Fibroblast of pulmonary artery (primary cell): ENCODE measurements around the gene DOCK9.

Experiments used
- DNase-seq: peaks from one replicate; pipeline ENCODE4 v3.0.0-alpha.2; 2010; ENCODE audit warnings: low read depth
- H3K4me3 ChIP-seq: replicated peaks from 2 replicates; pipeline ENCODE4 v1.5.1; 2011; ENCODE audit warnings: low read depth, mild to moderate bottlenecking, control low read depth, low read length, moderate library complexity
- TF ChIP-seq, protein P1 (sequence below): IDR thresholded peaks from 2 replicates; pipeline ENCODE4 v1.5.1; 2011; ENCODE audit warnings: mild to moderate bottlenecking, control low read depth, low read length, inconsistent platforms; ENCODE audit errors: missing control alignments

Gene DOCK9

DNA sequence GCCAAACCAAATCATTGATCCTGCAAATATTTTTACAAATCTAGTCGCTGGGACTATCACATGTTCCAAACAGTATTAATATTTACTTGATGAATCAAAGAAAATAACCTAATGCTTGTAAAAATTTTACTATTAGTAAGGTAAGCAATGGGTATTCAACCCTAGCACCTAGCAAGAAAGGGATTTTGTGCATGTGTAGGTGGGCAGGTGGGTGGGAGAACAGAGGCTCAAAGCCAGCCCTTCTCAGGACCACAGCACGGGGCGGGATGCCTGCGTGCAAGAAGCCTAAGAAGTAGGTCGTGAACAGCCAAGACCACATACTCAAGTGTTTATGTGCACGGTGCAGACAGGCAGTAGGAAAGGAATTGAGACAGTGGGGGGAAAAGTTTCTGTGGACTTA is 26.6 kb downstream of the DOCK9 start:
- TF ChIP-seq, protein P1, sequence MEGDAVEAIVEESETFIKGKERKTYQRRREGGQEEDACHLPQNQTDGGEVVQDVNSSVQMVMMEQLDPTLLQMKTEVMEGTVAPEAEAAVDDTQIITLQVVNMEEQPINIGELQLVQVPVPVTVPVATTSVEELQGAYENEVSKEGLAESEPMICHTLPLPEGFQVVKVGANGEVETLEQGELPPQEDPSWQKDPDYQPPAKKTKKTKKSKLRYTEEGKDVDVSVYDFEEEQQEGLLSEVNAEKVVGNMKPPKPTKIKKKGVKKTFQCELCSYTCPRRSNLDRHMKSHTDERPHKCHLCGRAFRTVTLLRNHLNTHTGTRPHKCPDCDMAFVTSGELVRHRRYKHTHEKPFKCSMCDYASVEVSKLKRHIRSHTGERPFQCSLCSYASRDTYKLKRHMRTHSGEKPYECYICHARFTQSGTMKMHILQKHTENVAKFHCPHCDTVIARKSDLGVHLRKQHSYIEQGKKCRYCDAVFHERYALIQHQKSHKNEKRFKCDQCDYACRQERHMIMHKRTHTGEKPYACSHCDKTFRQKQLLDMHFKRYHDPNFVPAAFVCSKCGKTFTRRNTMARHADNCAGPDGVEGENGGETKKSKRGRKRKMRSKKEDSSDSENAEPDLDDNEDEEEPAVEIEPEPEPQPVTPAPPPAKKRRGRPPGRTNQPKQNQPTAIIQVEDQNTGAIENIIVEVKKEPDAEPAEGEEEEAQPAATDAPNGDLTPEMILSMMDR: no peak
- H3K4me3 ChIP-seq: no peak overlapping the region
- no peak for DNase-seq

DNA sequence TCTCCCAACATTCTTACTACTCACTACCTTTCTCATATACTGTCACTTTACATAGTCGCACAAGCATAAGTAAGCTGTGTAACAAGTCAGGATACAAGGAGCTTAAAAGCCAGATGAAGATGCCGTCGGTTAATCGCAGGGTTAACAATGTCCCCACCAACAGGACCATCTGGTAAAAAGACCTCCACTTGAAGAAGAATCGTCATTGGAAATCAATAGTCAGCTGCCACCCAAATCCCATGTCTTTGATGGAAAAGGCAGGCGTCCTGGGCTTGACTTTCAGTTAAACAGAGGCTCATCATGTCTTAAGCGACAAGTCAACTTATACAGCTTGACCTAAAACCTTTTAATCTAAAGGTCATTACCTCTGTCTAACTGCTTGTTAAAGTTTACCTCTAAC is 27.2 kb downstream of the DOCK9 start:
- TF ChIP-seq, protein P1: no peak
- no peak for DNase-seq
- no peak overlapping the region for H3K4me3 ChIP-seq

DNA sequence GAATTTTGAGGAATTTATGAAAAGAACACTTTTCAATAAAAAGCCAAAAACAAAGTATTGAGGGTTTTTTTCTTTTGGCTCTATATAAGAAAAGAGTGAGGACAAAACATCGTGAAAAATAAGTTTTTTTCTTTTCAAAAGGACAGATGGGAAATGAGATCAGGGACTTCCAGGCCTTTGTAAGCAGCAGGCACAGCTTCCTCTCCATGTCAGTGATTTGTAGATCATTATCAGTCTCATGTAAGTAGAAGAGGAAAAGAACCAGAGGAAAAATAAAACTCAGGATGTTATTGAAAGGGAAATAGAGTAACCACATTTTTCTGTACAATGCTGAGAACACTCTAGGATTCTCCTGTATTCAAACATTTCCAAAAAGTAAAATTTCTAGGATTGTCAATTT is 29.9 kb downstream of the DOCK9 start:
- TF ChIP-seq, protein P1: no peak
- peak; percentile 9 for DNase-seq
- H3K4me3 ChIP-seq: no peak overlapping the region

DNA sequence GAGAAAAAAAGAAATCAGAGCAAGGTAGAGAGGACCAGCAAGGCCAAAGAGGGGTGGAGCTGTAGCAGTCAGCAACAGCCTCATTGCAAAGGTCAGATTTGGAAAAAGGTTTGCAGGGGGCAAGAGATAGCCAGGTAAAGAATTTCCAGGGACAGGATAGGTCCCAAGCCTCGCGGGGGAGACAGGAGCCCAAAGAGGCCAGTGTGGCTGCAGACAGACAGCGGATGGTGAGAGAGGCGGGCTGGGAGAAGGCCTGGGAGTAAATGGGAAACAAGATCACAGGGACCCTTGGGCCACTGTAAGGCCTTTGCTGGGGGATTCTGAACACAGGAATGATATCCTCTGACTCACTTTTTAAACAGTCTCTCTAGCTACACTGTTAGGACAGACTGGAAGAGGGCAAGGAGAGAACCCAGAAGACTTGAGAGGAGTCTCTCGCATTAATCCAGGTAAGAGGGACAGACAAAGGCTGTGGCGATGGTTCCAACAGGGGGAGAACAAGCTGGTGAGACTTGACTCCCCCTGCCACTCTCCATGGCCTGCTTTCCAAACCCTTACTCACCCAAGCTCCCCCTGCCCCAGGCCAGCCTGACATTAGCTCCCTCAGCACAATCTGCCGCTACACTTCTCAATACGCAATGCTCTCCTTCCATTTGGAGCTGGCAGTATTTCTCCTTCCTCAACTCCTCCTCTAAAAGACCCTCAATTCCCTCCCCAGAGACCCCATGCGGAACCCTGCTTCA is 31.8 kb downstream of the DOCK9 start:
- TF ChIP-seq, protein P1: no peak
- DNase-seq: no peak
- H3K4me3 ChIP-seq: no peak overlapping the region

DNA sequence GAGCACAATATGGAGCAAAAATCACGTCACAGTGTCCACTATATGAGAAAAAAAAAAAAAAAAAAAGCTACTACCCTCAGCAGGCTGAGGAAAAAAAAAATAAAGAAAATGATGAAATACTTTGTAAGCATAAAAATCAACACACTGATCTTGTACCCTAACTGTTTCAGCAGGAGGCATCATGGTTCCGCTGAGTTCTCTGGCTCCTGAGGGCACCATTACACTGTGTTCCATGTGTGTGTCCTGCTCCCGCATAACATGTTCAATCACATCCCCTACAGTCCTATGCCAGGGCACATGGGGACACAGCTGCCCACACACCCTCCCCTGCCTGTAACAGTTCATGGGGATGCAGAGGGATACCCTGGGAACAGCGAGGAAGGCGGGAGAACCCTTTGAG is 33.5 kb downstream of the DOCK9 start:
- DNase-seq: no peak
- TF ChIP-seq, protein P1: no peak
- no peak overlapping the region for H3K4me3 ChIP-seq

DNA sequence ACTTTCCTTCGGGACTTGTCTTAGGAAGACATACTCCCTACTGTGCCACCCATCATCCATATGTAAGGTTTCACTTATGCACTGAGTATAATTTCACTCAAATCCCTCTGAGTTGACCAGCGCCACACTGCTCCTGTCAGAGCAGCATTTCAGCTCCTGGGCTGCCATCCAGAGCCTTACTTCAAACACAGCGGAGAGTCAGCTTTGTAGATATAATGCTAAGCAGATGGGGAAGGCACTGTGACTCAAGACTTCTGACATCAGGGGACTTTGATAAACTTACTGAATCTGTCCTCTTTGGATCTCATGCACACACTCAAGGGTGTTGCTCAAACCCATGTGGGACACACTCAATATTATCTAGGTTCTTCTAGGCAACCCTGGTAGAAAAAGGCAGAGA is 34.9 kb downstream of the DOCK9 start:
- no peak overlapping the region for H3K4me3 ChIP-seq
- TF ChIP-seq, protein P1: no peak
- no peak for DNase-seq

DNA sequence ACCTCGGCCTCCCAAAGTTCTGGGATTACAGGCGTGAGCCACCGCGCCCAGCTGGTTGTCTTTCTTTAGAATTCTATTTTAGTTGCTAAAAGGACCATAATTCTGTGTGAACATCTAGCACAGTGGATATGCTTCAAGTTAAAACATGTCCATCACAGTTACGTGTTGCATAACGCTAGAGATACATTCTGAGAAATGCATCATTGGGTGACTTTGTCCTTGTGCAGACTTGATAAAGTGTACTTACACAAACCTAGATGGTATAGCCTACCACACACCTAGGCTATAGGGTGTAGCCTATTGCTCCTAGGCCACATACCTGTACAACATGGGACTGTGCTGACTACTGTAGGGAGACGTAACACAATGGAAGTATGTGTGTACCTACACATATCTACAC is 35.4 kb downstream of the DOCK9 start:
- TF ChIP-seq, protein P1: no peak
- H3K4me3 ChIP-seq: no peak overlapping the region
- DNase-seq: no peak
